MM.1S (cell line): ENCODE measurements around the gene EFCAB6.

Experiments
- CTCF ChIP-seq: fragments of 300-600 bp; sonication (generic); IDR thresholded peaks from 2 replicates; pipeline ENCODE4 v1.5.1; 2016; ENCODE audit warnings: antibody characterized with exemption, low read length, mixed read lengths
- EZH2phosphoT487 ChIP-seq: fragments of 300-600 bp; sonication (generic); IDR thresholded peaks from 2 replicates; pipeline ENCODE4 v1.6.1; 2018; ENCODE audit warnings: antibody characterized with exemption, low read length

GRCh38 chr22:43669190-43669589 is 142.9 kb downstream of the EFCAB6 start:
- no peak for TF ChIP-seq CTCF
- no peak for TF ChIP-seq EZH2phosphoT487
